Erythroblast (primary cell): ENCODE results near the gene PIP4K2A.
A peak's percentile ranks its signal among the peaks of the same experiment; 100 is the strongest.

ENCODE experiments used
- DNase-seq, 2 experiments: peaks; one replicate each; lab custom pipeline; 2025; lab: John Stamatoyannopoulos, UW
- GATA1 ChIP-seq: IDR thresholded peaks from 2 replicates; pipeline ENCODE4 v1.6.1; 2011; ENCODE audit warnings: low read depth, mild to moderate bottlenecking, control low read depth, low read length, moderate library complexity
- POLR2A ChIP-seq: IDR thresholded peaks from 2 replicates; pipeline ENCODE4 v1.6.1; 2011; ENCODE audit warnings: mild to moderate bottlenecking, low read length

Gene PIP4K2A

DNA sequence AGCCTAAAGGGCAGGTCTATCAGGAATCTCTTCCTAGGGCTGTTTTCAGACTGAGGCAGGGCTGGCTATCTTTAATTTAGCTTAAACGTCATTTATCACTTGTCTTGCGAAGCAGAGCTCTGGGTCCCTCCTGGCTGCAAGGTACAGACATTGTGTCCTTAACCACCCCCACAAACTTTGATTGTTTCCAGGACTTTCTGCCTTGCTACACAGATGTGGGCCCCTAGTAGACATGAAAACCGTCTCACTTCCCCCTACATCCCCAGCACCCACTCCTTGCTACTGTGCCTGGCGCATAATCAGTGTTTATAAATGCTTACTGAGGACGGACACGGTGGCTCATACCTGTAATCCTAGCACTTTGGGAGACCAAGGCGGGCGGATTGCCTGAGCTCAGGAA is 54.5 kb downstream of the PIP4K2A start:
- TF ChIP-seq GATA1 (no peak), POLR2A (no peak)
- DNase-seq: no peak

DNA sequence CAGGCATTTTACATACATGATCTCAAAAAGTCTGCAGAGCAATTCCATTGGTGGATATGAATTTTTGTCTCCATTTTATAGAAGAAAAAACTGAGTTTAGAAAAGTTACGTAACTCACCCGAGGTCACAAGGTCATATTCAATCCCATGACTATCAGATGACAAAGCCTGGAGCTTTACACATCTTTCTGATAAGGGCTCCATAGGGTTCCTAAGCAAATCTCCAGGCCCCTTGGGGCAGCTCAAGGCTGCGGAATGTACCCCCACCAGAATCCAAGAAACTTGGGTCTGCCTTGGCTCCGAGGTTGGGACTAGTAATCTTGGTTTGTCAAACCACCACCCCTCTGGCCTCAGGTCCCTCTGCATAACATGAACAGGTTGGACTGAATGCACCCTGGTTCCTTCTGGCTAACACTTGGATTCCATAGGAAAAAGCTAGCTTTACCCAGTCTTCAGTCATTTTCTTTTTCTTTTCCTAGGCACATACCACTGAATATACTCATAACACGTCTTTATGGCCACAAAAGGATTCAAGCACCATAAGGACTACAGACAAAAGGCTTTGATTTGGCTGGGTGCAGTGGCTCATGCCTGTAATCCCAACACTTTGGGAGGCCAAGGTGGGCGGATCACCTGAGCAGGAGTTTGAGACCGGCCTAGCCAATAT is 55.5 kb downstream of the PIP4K2A start:
- DNase-seq: peak in 1 of 2 experiments; percentile 24

DNA sequence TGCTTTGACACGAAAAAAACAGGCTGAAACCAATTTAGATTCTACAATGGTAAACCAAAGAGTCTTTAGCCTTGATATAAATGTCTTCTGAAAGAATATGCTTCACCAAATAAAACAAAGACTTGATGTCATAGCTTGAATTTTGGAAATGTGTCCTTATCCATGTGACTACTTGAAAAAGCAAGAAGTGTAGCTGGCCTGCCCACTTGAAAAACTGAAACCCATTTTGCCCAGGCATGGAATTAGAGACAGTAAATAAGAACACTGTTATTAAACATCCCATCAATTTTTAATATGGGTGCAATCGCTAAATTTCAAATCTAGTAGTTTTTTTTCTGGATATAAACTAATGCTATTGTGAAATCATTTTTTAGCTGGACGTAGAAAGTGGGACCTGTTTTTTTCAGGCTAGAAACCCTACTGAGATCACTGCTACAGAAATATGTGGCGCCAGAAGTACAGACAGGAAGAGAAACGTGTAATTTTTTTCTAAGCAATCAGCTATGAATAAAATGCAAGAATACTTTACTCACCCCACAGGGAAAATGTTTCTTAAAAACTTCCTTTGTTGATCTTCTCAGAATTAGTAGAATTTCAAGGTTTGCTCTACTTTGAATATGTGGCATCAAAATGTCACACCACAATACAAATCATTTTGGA is 56.7 kb downstream of the PIP4K2A start:
- DNase-seq: no peak
- no peak for TF ChIP-seq POLR2A
- TF ChIP-seq GATA1: no peak

More for the DNA sequence above, 55.5 kb downstream of the PIP4K2A start:
- no peak for TF ChIP-seq GATA1
- no peak for TF ChIP-seq POLR2A

DNA sequence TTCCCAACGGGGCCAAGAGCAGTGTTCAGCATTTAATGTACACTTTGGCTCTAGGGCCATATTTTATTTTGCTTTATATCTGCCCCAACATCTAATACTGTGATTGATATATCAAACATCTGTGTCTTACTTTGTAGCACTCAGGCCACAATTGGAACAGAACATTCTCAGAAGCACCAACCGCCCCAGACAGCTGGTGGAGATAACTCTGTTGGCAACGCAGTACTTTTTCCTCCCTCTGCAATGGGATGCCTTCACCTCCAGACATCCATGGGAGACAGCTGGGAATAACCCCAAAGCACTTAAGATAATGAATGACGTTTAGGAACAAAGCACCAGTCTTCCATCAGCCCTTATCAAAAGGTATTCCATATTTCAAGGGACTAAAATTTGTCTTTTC is 57.4 kb downstream of the PIP4K2A start:
- no peak for DNase-seq
- TF ChIP-seq POLR2A (no peak), GATA1 (no peak)

DNA sequence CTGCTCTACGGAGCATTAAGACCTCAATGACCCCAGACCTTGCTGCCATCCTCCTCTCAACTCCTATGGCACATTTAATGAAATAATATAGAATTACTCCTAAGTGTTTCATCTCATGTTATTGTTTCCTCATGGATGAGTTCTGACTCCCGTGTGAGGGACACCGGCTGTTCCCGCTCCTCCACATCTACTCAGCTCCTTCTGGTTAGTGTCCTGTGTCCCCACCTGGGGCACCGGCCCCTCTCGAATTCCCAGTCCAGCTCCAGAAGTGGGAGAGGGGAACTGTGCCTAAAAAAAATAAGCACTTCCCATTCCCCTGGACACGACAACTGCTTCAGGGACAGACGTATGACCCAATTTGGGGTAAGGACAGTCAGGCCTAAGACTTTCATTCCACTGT is 58.3 kb downstream of the PIP4K2A start:
- no peak for DNase-seq
- TF ChIP-seq POLR2A: no peak
- no peak for TF ChIP-seq GATA1

DNA sequence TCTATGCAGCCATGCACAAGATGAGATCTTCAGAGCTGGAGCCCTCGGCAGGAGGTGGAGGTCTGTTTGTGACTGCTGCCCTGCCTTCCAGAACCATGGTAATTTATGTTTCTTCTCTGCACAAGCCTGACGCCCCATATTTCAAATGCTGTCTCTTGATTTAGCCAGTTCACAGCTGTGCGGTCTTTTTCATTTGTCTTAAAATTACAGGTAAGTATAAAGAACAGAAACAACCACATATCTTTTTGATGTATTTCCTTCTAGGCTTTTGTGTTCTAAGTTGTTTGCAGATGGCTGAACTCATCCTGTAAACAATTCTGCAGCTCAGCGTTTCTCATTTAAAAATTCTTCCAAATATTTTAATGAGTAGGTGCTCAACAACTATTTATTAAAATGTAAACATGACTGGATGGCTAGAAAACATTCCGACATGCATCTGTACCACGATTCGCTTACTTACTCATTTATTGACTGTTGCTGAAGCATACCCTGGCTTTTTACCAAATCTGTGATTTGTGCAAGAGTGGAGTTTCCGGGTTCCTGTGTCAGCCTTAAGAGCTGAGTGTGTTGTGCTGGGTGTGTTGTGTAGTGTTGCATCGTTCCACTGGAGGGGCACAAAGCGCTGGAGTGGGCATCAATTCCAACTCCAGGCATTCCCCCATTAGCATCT is 58.9 kb downstream of the PIP4K2A start:
- peak in 1 of 2 experiments; percentile 15 for DNase-seq
- TF ChIP-seq GATA1 (no peak), POLR2A (no peak)

DNA sequence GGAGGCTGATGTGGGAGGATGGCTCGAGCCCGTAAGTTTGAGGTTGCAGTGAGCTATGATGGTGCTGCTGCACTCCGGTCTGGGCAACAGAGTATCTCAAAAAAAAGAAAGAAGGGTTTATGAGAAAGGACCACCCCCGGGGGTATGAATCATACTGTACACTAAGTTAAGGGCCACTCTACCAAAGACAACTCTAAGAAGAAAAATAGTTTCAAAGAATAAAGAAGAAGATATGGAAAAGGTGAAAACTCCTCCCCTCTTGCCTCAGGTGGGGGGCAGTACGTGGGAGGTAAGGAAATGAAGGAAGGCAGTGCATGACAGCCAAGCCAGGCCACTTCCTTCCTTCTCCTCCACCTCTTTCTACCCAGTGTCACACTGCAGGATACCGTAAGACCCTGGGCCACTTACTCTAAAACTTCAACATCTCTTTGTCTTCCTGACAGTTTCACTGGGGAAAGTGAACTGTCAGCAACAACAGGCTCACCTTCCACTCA is 61.3 kb downstream of the PIP4K2A start:
- TF ChIP-seq GATA1 (no peak), POLR2A (no peak)
- no peak for DNase-seq

DNA sequence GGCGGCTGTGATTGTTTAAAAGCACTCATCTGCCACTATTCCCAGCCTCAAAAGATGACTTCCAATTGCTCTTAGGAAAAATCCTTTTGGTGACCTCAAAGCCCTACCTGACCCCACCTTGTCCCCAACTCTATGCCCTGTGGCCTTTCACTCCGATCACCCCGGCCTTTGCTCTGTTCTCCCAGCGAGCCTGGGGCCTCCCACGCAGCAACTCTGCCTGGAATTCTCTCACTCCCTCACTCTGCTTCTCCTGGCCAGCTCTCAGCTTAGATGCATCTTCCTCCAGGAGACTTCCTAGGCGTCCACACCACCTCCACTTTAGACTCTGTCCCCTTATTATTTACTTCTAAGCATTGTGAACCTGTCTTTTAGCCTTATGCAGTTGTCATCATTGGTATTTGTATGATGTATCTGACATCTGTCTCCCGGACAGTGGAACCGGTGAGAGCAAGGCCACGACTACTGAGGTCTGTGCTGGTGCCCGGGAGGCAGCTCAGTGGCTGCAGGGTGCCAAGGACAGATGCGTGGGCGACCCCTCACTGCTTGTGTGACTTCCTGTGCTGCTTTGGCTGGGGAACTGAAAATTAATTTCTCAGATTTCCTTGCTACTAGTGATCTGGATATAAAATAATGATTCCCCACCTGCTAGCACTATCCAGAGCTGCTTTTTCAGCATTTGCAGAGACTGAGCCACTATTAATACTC is 63.0 kb downstream of the PIP4K2A start:
- no peak for DNase-seq
- TF ChIP-seq GATA1: no peak
- TF ChIP-seq POLR2A: no peak

DNA sequence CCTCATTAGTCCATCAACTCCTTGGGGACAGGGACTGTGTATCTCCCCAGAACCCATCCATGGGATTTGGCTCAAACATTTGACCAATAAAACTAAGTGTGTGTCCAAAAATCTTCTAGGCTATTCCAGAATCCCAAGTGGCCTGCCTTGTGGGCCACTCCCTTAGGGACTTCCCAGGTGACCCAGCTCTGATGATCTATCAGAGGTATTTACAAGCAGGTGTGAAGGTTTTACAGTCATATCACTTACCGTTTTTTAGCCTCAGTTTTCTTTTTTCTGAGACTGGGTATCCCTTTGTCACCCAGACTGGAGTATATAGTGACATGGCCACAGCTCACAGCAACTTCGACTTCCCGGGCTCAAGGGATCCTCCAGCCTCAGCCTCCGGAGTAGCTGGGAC is 64.4 kb downstream of the PIP4K2A start:
- TF ChIP-seq GATA1: no peak
- TF ChIP-seq POLR2A: no peak
- no peak for DNase-seq

DNA sequence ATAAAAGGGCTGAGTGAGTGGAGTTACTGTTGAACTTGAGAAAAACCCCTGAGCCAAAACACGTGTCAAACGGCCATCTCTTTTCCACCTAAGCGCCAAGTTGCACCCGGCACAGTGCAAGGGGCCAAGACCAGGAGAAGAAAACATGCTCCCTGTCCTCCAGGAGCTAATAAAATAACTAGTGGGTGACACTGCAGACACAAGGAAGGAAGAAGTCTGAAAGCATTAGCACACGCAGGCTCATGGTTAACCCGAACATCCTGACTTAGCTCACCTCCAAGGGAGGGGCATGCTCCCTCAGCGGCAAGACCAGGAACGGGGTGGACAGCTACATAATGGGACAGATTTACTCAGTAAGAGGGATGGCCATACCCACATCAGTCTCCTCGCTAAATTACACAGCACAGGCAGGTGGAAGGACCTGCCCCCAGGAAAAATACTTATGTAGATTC is 65.0 kb downstream of the PIP4K2A start:
- TF ChIP-seq GATA1 (no peak), POLR2A (no peak)
- no peak for DNase-seq

DNA sequence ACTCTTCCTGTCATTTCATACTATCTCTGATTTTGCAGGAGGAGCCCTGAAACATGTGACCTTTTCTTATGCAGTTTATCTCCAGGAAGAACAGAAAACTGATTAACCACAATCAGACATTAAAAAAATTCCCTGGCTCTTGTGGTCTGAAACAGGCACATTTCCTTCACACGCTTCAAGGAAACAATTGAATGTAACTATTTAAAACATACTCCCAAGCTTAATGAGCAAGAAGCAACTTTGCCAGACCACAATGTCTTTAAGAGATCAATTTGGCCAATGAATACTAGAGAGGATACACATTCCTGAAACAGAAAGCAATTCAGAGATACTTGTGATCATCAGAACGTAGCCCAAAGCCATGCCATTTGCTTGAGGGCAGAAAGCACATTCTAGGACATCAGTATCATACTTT is 65.8 kb downstream of the PIP4K2A start:
- DNase-seq: peak in 1 of 2 experiments; percentile 29

DNA sequence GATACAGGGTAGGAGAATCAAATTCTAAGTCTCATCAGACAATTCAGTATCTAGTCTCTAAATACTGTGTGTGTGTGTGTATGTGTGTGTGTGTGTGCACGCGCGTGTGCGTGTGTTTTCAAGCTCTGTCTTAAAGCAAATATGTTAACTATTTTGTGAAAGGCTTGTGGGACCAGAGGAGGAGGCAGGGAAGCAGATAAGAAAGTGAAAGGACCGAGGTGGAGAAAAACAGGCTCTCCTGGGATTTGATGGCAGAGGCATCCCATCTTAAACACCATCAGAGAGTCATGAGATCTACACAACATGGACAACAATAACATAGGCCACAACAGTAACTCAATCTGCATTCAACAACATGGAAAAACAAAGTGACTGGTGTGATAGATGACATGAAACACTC is 67.1 kb downstream of the PIP4K2A start:
- no peak for TF ChIP-seq GATA1
- no peak for TF ChIP-seq POLR2A
- DNase-seq: no peak

More for the DNA sequence above, 65.8 kb downstream of the PIP4K2A start:
- no peak for TF ChIP-seq POLR2A
- TF ChIP-seq GATA1: no peak

DNA sequence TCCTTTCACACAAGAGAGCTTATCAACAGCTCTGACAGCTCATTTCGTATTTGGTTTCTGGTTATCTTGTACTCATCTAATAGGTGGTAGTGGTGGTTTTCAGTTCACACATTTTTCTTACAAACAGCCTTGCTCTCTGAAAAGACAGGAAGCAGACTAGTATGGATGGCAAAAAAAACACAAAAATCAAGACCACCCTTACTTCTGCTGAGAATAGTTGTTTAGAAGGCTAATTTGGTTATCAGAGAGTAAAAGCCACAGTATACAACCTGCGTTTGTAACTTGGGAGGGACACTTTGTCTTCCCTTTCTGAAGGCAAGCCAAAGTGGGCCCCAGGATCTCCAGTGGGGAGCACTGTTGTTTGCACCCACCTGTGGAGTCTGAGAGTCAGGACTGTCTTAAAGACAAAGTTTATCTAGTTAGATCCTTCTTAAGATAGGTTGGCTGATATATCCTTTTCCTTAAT is 68.0 kb downstream of the PIP4K2A start:
- TF ChIP-seq GATA1: no peak
- TF ChIP-seq POLR2A: no peak
- DNase-seq: no peak
